A673 (cell line): ENCODE data around the gene AGBL4. TPM values are rescaled to one million over a fixed set of nuclear protein-coding genes. Genes with fewer than 3 reads are reported as not detected.

Experiments used
- BruUV-seq: library from RNA; stranded (reverse); fragments of 400-500 nt; replicated peaks from 2 replicates; lab custom pipeline; 2021; lab: Mats Ljungman, UMichigan
- CTCF ChIA-PET: fragments of 300-600 bp; sonication (Branson Sonifier 250); formaldehyde crosslinking; loops from one replicate; lab custom pipeline; 2022; ENCODE audit warnings: antibody characterized with exemption; lab: Charles Lee
- POLR2A ChIA-PET: fragments of 300-600 bp; sonication (Branson Sonifier 250); formaldehyde crosslinking; loops from one replicate; lab custom pipeline; 2022; ENCODE audit warnings: antibody characterized with exemption; ENCODE audit not compliant: low non-redundant PET; lab: Charles Lee
- DNase-seq: peaks from one replicate; pipeline ENCODE4 v3.0.0-alpha.2; 2015; ENCODE audit warnings: low spot score
- H3K27ac ChIP-seq: fragments of 200-600 bp; sonication (generic); 2 replicates; pipeline ENCODE4 v1.5.1; 2016; ENCODE audit warnings: mixed run types, low read depth, mild to moderate bottlenecking, mixed read lengths, antibody characterized with exemption, low read length; ENCODE audit not compliant: poor library complexity, severe bottlenecking
- H3K27me3 ChIP-seq: fragments of 200-600 bp; sonication (generic); replicated peaks from 2 replicates; pipeline ENCODE4 v1.6.1; 2017; ENCODE audit warnings: mixed run types, low read depth, mild to moderate bottlenecking, mixed read lengths, antibody characterized with exemption, low read length; ENCODE audit not compliant: insufficient read depth, poor library complexity
- H3K36me3 ChIP-seq: fragments of 200-600 bp; sonication (generic); 2 replicates; pipeline ENCODE4 v1.6.1; 2016; ENCODE audit warnings: mixed run types, mild to moderate bottlenecking, mixed read lengths, antibody characterized with exemption, low read length; ENCODE audit not compliant: insufficient read depth, poor library complexity, severe bottlenecking
- H3K4me1 ChIP-seq: fragments of 200-600 bp; sonication (generic); 2 replicates; pipeline ENCODE4 v1.6.1; 2017; ENCODE audit warnings: mixed run types, mild to moderate bottlenecking, mixed read lengths, antibody characterized with exemption, low read length; ENCODE audit not compliant: insufficient read depth, poor library complexity, severe bottlenecking
- H3K4me3 ChIP-seq: fragments of 200-600 bp; sonication (generic); 2 replicates; pipeline ENCODE4 v1.5.1; 2016; ENCODE audit warnings: low read depth, mixed run types, mild to moderate bottlenecking, mixed read lengths, low read length; ENCODE audit not compliant: poor library complexity, severe bottlenecking
- H3K9me3 ChIP-seq: fragments of 200-600 bp; sonication (generic); 2 replicates; pipeline ENCODE4 v1.6.1; 2016; ENCODE audit warnings: mixed run types, low read depth, mild to moderate bottlenecking, mixed read lengths, antibody characterized with exemption, low read length; ENCODE audit not compliant: poor library complexity, severe bottlenecking
- CTCF ChIP-seq: fragments of 300-800, 200-600 bp; sonication (generic); conservative IDR thresholded peaks from 2 replicates; pipeline ENCODE4 v1.5.1; 2017; ENCODE audit warnings: low read depth, mild to moderate bottlenecking, antibody characterized with exemption, low read length, moderate library complexity, mixed read lengths
- EZH2 ChIP-seq: fragments of 200-600 bp; sonication (generic); IDR thresholded peaks from 2 replicates; pipeline ENCODE4 v1.6.1; 2017; ENCODE audit warnings: borderline replicate concordance, low read depth, mild to moderate bottlenecking, mixed read lengths, antibody characterized with exemption, low read length; ENCODE audit not compliant: poor library complexity, severe bottlenecking
- intact Hi-C: fragments of 100-400 bp; cut with micrococcal nuclease; formaldehyde crosslinking; loops from one replicate; pipeline ENCODE4 v1.10.0; 2022; ENCODE audit not compliant: unreplicated experiment
- total RNA-seq: library from RNA; stranded (reverse); gene quantifications from 2 replicates; pipeline ENCODE4 v1.2.3, GENCODE V29; 2021

AGBL4 gene
- total RNA-seq, 1 experiment from 2014 or later = 0.32 TPM

DNA sequence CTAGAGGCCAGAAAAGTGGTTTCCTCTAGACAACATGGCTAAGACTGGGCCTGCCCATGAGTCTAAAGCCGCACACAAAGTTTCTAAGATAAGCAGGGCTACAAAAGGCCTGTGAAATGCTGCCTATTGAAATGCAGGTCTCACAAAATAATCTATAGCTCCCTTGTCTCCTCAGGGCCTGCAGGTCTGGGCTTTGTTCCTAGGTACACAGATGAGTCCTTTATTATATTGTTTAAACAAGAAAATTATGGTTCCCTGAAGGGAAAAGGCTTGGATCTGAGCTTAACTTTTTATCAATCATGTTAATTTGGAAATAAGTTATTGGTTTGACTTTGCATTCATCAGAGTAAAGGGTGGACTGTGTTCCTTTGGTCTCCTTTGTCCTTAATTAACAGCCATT is 833.6 kb downstream of the AGBL4 start:
- no TSS peak for BruUV-seq
- POLR2A ChIA-PET = no interaction called here
- Histone ChIP-seq H3K9me3 (peaks cover 4% of the 10 kb centered on the region), H3K4me1 (no peaks in the 10 kb centered on the region), H3K4me3 (no peak overlapping the region), H3K36me3 (no peaks in the 10 kb centered on the region), H3K27me3 (no peaks in the 10 kb centered on the region), H3K27ac (no peak overlapping the region)
- intact Hi-C loops = no loop called here
- DNase-seq = no peak
- CTCF ChIA-PET = no interaction called here
- TF ChIP-seq CTCF = no peak
- TF ChIP-seq EZH2 = no peak

- Histone ChIP-seq H3K27ac (no peak overlapping the region), H3K4me1 (no peaks in the 10 kb centered on the region), H3K9me3 (no peaks in the 10 kb centered on the region), H3K36me3 (no peaks in the 10 kb centered on the region), H3K4me3 (no peak overlapping the region), H3K27me3 (no peaks in the 10 kb centered on the region)
- intact Hi-C loops = no loop called here
- no peak for TF ChIP-seq CTCF
- ChIA-PET CTCF (no interaction called here), POLR2A (no interaction called here)
- no peak for DNase-seq
- BruUV-seq = no TSS peak
Observed at GRCh38 chr1:49187056-49187455, 836.7 kb downstream of the AGBL4 start.

DNA sequence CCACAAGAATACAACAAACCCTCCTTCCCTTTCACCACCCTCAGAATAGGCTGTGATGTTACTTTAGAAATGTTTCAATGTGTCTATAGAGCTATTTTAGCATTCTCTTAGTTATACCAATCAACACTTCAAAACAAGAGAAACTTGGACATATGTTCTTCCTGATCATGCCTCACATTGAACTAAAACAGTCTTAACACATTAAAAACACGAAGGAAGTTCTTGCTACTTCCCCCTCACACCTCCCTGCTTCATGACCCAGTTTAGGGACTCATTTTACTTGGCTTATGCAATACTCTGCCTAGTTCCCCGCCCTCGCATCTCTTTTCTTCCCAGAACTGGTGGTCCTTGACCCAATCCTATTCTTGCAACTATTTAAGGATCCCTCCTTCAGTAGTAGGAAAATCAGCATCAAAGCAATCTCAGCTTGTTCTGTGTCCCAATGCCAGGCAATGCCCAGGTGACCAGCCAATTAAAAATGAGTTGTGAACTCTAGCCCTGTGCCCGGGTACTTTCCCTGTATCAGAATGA is 838.2 kb downstream of the AGBL4 start:
- intact Hi-C loops = no loop called here
- BruUV-seq = no TSS peak
- no peaks in the 10 kb centered on the region for H3K36me3 ChIP-seq
- no peak overlapping the region for H3K4me3 ChIP-seq
- POLR2A ChIA-PET = no interaction called here
- H3K9me3 ChIP-seq = no peaks in the 10 kb centered on the region
- no peaks in the 10 kb centered on the region for H3K4me1 ChIP-seq
- TF ChIP-seq CTCF (no peak), EZH2 (no peak)
- no peak overlapping the region for H3K27ac ChIP-seq
- CTCF ChIA-PET = no interaction called here
- DNase-seq = no peak
- no peaks in the 10 kb centered on the region for H3K27me3 ChIP-seq
